Vagina (tissue), 2 donors: ENCODE data around the gene CARD9.

Experiments used
- CTCF ChIP-seq, 3 experiments: fragments of 450-650 bp in 2 of 3; fragments of 200-600 bp in 1 of 3; sonication (generic) in 1 of 3; IDR thresholded peaks; one replicate each; pipeline ENCODE4 v1.5.1; 2017 to 2019; ENCODE audit warnings: antibody characterized with exemption in 3 of 3, mild to moderate bottlenecking in 2 of 3, moderate library complexity in 2 of 3
- POLR2A ChIP-seq, 2 donors: fragments of 450-650 bp; IDR thresholded peaks; one replicate each; pipeline ENCODE4 v1.6.1; 2017; ENCODE audit warnings: antibody characterized with exemption in 2 of 2, mild to moderate bottlenecking in 2 of 2, moderate library complexity in 2 of 2

- TF ChIP-seq CTCF (IDR thresholded peaks at IDR 0.05) (no peak), POLR2A (IDR thresholded peaks at IDR 0.05) (no peak)
Observed at GRCh38 chr9:136355616-136356557, 17.6 kb downstream of the CARD9 start.
